ENCODE data around the gene MAMDC2.
A peak's percentile ranks its signal among the peaks of the same experiment; 100 is the strongest.

The MAMDC2 gene

GRCh38 chr9:70111641-70112236, 68.1 kb downstream of the MAMDC2 start:
- Histone ChIP-seq H3K9me3 (ENCODE audit: control insufficient read depth in 2 of 2, low read length in 2 of 2) (no peaks in the 10 kb centered on the region), H3K27ac (ENCODE audit: low read depth in 2 of 2, low read length in 2 of 2) (no peak overlapping the region), H3K4me1 (ENCODE audit: control insufficient read depth in 2 of 2, insufficient read depth in 2 of 2, low read length in 2 of 2) (peaks cover 0 to 5% of the 10 kb centered on the region in 2 donors), H3K9ac (ENCODE audit: low read depth in 1 of 2, low read length in 2 of 2) (no peak overlapping the region), H3K36me3 (ENCODE audit: control insufficient read depth in 2 of 2, insufficient read depth in 2 of 2, low read length in 2 of 2) (no peaks in the 10 kb centered on the region), H3K4me3 (ENCODE audit: low read length in 2 of 2) (no peak overlapping the region), H3K27me3 (ENCODE audit: control insufficient read depth in 2 of 2, insufficient read depth in 2 of 2, low read length in 2 of 2) (no peaks in the 10 kb centered on the region)

GRCh38 chr9:70112981-70113380, 69.3 kb downstream of the MAMDC2 start:
- H3K9me3 ChIP-seq (ENCODE audit: control insufficient read depth in 2 of 2, low read length in 2 of 2): no peaks in the 10 kb centered on the region
- H3K4me3 ChIP-seq (ENCODE audit: low read length in 2 of 2): no peak overlapping the region
- no peaks in the 10 kb centered on the region for H3K36me3 ChIP-seq (ENCODE audit: control insufficient read depth in 2 of 2, insufficient read depth in 2 of 2, low read length in 2 of 2)
- peak overlapping the region in 1 of 2 donors; percentile 38 for H3K27ac ChIP-seq (ENCODE audit: low read depth in 2 of 2, low read length in 2 of 2)
- H3K9ac ChIP-seq (ENCODE audit: low read depth in 1 of 2, low read length in 2 of 2): no peak overlapping the region
- H3K27me3 ChIP-seq (ENCODE audit: control insufficient read depth in 2 of 2, insufficient read depth in 2 of 2, low read length in 2 of 2): no peaks in the 10 kb centered on the region
- peaks cover 0 to 5% of the 10 kb centered on the region in 2 donors for H3K4me1 ChIP-seq (ENCODE audit: control insufficient read depth in 2 of 2, insufficient read depth in 2 of 2, low read length in 2 of 2)

DNA sequence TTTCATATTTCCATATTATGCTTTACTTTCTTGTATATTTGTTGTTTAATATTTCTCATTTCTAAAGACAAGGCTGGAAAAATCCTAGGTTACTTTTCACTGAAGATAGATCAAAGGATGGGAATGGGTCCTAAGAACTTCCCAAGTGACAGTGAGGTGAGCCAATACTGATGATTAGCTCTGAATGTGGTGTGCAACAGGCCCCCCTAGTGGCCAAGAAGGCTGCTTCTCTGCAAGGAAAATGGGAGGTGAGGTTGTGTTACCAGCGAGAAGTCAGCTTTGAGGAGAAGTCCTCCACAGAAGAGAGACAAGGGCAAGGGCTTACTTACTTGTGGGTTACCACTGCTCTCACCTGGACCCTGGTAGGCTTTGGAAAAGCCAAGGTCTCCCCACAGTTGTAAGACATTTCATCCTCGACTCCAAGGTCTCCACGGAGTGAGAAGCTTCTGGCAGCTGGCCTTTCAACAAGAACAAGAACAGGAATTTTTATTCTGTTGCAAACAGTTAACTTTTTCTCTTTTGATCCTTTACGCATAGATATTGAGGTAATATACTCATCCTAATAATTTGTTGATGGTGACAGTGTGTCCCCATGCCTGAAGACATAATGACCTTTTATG, 69.9 kb downstream of the MAMDC2 start:
- H3K4me1 ChIP-seq (ENCODE audit: control insufficient read depth in 2 of 2, insufficient read depth in 2 of 2, low read length in 2 of 2): peaks cover 0 to 5% of the 10 kb centered on the region in 2 donors
- no peaks in the 10 kb centered on the region for H3K9me3 ChIP-seq (ENCODE audit: control insufficient read depth in 2 of 2, low read length in 2 of 2)
- H3K27ac ChIP-seq (ENCODE audit: low read depth in 2 of 2, low read length in 2 of 2): no peak overlapping the region
- no peak overlapping the region for H3K4me3 ChIP-seq (ENCODE audit: low read length in 2 of 2)
- H3K36me3 ChIP-seq (ENCODE audit: control insufficient read depth in 2 of 2, insufficient read depth in 2 of 2, low read length in 2 of 2): no peaks in the 10 kb centered on the region
- no peaks in the 10 kb centered on the region for H3K27me3 ChIP-seq (ENCODE audit: control insufficient read depth in 2 of 2, insufficient read depth in 2 of 2, low read length in 2 of 2)
- H3K9ac ChIP-seq (ENCODE audit: low read depth in 1 of 2, low read length in 2 of 2): no peak overlapping the region

- no peak overlapping the region for H3K9ac ChIP-seq (ENCODE audit: low read depth in 1 of 2, low read length in 2 of 2)
- no peaks in the 10 kb centered on the region for H3K9me3 ChIP-seq (ENCODE audit: control insufficient read depth in 2 of 2, low read length in 2 of 2)
- peaks cover 0 to 5% of the 10 kb centered on the region in 2 donors for H3K4me1 ChIP-seq (ENCODE audit: control insufficient read depth in 2 of 2, insufficient read depth in 2 of 2, low read length in 2 of 2)
Observed at GRCh38 chr9:70114898-70115297, 71.2 kb downstream of the MAMDC2 start.

DNA sequence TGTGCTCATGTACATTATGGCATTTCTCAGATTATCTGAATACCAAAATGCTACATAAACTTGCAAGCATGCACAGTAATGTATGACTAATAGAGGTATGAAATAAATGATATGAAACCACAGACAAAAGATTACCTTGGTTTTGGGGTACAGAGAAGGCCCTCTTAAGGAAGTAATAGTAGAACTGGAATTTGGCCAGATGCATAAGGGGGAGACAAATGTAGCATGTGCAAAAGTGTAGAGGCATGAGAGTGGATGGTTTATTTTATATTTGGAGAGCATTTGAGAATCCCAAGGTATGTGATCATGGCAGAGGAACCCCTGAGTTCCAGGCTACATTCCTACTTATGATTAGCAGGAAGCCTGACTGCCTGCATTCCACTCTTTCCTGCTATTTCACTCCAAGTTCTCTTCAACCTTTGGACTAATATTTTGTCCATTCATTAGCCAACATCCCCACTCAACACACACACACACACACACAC, 74.2 kb downstream of the MAMDC2 start:
- H3K4me1 ChIP-seq (ENCODE audit: control insufficient read depth in 2 of 2, insufficient read depth in 2 of 2, low read length in 2 of 2): peaks cover 0 to 4% of the 10 kb centered on the region in 2 donors
- no peak overlapping the region for H3K9ac ChIP-seq (ENCODE audit: low read depth in 1 of 2, low read length in 2 of 2)

More at GRCh38 chr9:70114898-70115297, 71.2 kb downstream of the MAMDC2 start:
- H3K36me3 ChIP-seq (ENCODE audit: control insufficient read depth in 2 of 2, insufficient read depth in 2 of 2, low read length in 2 of 2): no peaks in the 10 kb centered on the region
- no peak overlapping the region for H3K4me3 ChIP-seq (ENCODE audit: low read length in 2 of 2)
- H3K27me3 ChIP-seq (ENCODE audit: control insufficient read depth in 2 of 2, insufficient read depth in 2 of 2, low read length in 2 of 2): no peaks in the 10 kb centered on the region
- H3K27ac ChIP-seq (ENCODE audit: low read depth in 2 of 2, low read length in 2 of 2): no peak overlapping the region

GRCh38 chr9:70119786-70120185, 76.1 kb downstream of the MAMDC2 start:
- H3K36me3 ChIP-seq (ENCODE audit: control insufficient read depth in 2 of 2, insufficient read depth in 2 of 2, low read length in 2 of 2): peaks cover 0 to 3% of the 10 kb centered on the region in 2 donors
- H3K27ac ChIP-seq (ENCODE audit: low read depth in 2 of 2, low read length in 2 of 2): no peak overlapping the region
- no peaks in the 10 kb centered on the region for H3K4me1 ChIP-seq (ENCODE audit: control insufficient read depth in 2 of 2, insufficient read depth in 2 of 2, low read length in 2 of 2)
- H3K9ac ChIP-seq (ENCODE audit: low read depth in 1 of 2, low read length in 2 of 2): no peak overlapping the region
- no peaks in the 10 kb centered on the region for H3K9me3 ChIP-seq (ENCODE audit: control insufficient read depth in 2 of 2, low read length in 2 of 2)
- no peaks in the 10 kb centered on the region for H3K27me3 ChIP-seq (ENCODE audit: control insufficient read depth in 2 of 2, insufficient read depth in 2 of 2, low read length in 2 of 2)
- H3K4me3 ChIP-seq (ENCODE audit: low read length in 2 of 2): no peak overlapping the region

More for the DNA sequence above, 74.2 kb downstream of the MAMDC2 start:
- no peaks in the 10 kb centered on the region for H3K9me3 ChIP-seq (ENCODE audit: control insufficient read depth in 2 of 2, low read length in 2 of 2)
- H3K27ac ChIP-seq (ENCODE audit: low read depth in 2 of 2, low read length in 2 of 2): no peak overlapping the region
- H3K36me3 ChIP-seq (ENCODE audit: control insufficient read depth in 2 of 2, insufficient read depth in 2 of 2, low read length in 2 of 2): no peaks in the 10 kb centered on the region
- no peak overlapping the region for H3K4me3 ChIP-seq (ENCODE audit: low read length in 2 of 2)
- no peaks in the 10 kb centered on the region for H3K27me3 ChIP-seq (ENCODE audit: control insufficient read depth in 2 of 2, insufficient read depth in 2 of 2, low read length in 2 of 2)

GRCh38 chr9:70120834-70121510, 77.3 kb downstream of the MAMDC2 start:
- H3K4me1 ChIP-seq (ENCODE audit: control insufficient read depth in 2 of 2, insufficient read depth in 2 of 2, low read length in 2 of 2): peaks cover 0 to 2% of the 10 kb centered on the region in 2 donors
- no peak overlapping the region for H3K27ac ChIP-seq (ENCODE audit: low read depth in 2 of 2, low read length in 2 of 2)
- H3K4me3 ChIP-seq (ENCODE audit: low read length in 2 of 2): no peak overlapping the region
- H3K9me3 ChIP-seq (ENCODE audit: control insufficient read depth in 2 of 2, low read length in 2 of 2): no peaks in the 10 kb centered on the region
- no peak overlapping the region for H3K9ac ChIP-seq (ENCODE audit: low read depth in 1 of 2, low read length in 2 of 2)
- H3K27me3 ChIP-seq (ENCODE audit: control insufficient read depth in 2 of 2, insufficient read depth in 2 of 2, low read length in 2 of 2): no peaks in the 10 kb centered on the region
- peaks cover 0 to 3% of the 10 kb centered on the region in 2 donors for H3K36me3 ChIP-seq (ENCODE audit: control insufficient read depth in 2 of 2, insufficient read depth in 2 of 2, low read length in 2 of 2)

GRCh38 chr9:70121818-70122436, 78.3 kb downstream of the MAMDC2 start:
- Histone ChIP-seq H3K36me3 (ENCODE audit: control insufficient read depth in 2 of 2, insufficient read depth in 2 of 2, low read length in 2 of 2) (peaks cover 0 to 3% of the 10 kb centered on the region in 2 donors), H3K9me3 (ENCODE audit: control insufficient read depth in 2 of 2, low read length in 2 of 2) (no peaks in the 10 kb centered on the region), H3K4me3 (ENCODE audit: low read length in 2 of 2) (no peak overlapping the region), H3K27ac (ENCODE audit: low read depth in 2 of 2, low read length in 2 of 2) (no peak overlapping the region), H3K9ac (ENCODE audit: low read depth in 1 of 2, low read length in 2 of 2) (no peak overlapping the region), H3K27me3 (ENCODE audit: control insufficient read depth in 2 of 2, insufficient read depth in 2 of 2, low read length in 2 of 2) (no peaks in the 10 kb centered on the region), H3K4me1 (ENCODE audit: control insufficient read depth in 2 of 2, insufficient read depth in 2 of 2, low read length in 2 of 2) (peaks cover 0 to 7% of the 10 kb centered on the region in 2 donors)

GRCh38 chr9:70123695-70124094, 80.0 kb downstream of the MAMDC2 start:
- H3K9me3 ChIP-seq (ENCODE audit: control insufficient read depth in 2 of 2, low read length in 2 of 2): no peaks in the 10 kb centered on the region
- no peak overlapping the region for H3K4me3 ChIP-seq (ENCODE audit: low read length in 2 of 2)
- no peak overlapping the region for H3K9ac ChIP-seq (ENCODE audit: low read depth in 1 of 2, low read length in 2 of 2)
- peaks cover 0 to 7% of the 10 kb centered on the region in 2 donors for H3K4me1 ChIP-seq (ENCODE audit: control insufficient read depth in 2 of 2, insufficient read depth in 2 of 2, low read length in 2 of 2)
- no peak overlapping the region for H3K27ac ChIP-seq (ENCODE audit: low read depth in 2 of 2, low read length in 2 of 2)
- H3K27me3 ChIP-seq (ENCODE audit: control insufficient read depth in 2 of 2, insufficient read depth in 2 of 2, low read length in 2 of 2): no peaks in the 10 kb centered on the region
- H3K36me3 ChIP-seq (ENCODE audit: control insufficient read depth in 2 of 2, insufficient read depth in 2 of 2, low read length in 2 of 2): peaks cover 0 to 3% of the 10 kb centered on the region in 2 donors

Data from mucosa of rectum (tissue), 2 donors.